Loucy (cell line): ENCODE results near the gene AKAP6.

ENCODE experiments used
- CTCF ChIP-seq: fragments of 200-600 bp; sonication (generic); conservative IDR thresholded peaks from 2 replicates; pipeline ENCODE4 v1.5.1; 2014; ENCODE audit warnings: mild to moderate bottlenecking, antibody characterized with exemption, low read length
- EZH2phosphoT487 ChIP-seq: fragments of 200-600 bp; IDR thresholded peaks from 2 replicates; pipeline ENCODE4 v1.6.1; 2018; ENCODE audit warnings: antibody characterized with exemption, mild to moderate bottlenecking, moderate library complexity, borderline replicate concordance

GRCh38 chr14:32697704-32698103, 368.6 kb downstream of the AKAP6 start:
- TF ChIP-seq CTCF (no peak), EZH2phosphoT487 (no peak)
